ENCODE data around the gene HGF. TPM values are rescaled to one million over a fixed set of nuclear protein-coding genes. Genes with fewer than 3 reads are reported as not detected.

HGF gene
- total and polyA plus RNA-seq, 10 of the 15 experiments (the other 5 are each of a cell fraction or from before 2014, with no cell fraction given): 0.10 to 1.7 (median 0.99) TPM

- no peaks in the 10 kb centered on the region for H4K20me1 ChIP-seq (ENCODE audit: control insufficient read depth, insufficient read depth)
- TF ChIP-seq ELK1 (IDR thresholded peaks at IDR 0.05; ENCODE audit: low read depth, low read length): no peak
- TF ChIP-seq POLR2A (IDR thresholded peaks at IDR 0.05; ENCODE audit: low read depth, low read length): no peak
- TF ChIP-seq WRNIP1 (IDR thresholded peaks at IDR 0.05; ENCODE audit: borderline replicate concordance, low read depth, low read length): no peak
- no peak for TF ChIP-seq SRF (IDR thresholded peaks at IDR 0.05; ENCODE audit: low read depth in 2 of 2, low read length in 2 of 2)
- 54% methylated on average over 9 of the region's 9 CpGs for WGBS (ENCODE audit: insufficient coverage, insufficient replicate concordance, low lambda C conversion rate, missing lambda C conversion rate)
- no peaks in the 10 kb centered on the region for H3K9me3 ChIP-seq (replicated peaks; ENCODE audit: control insufficient read depth, insufficient read depth, low read length)
- ChIA-PET RAD21 (ENCODE audit: unreplicated experiment) (no interaction called here), POLR2A (no interaction called here), CTCF (interaction anchor here (0.7 to 0.8 kb wide), 2 partner anchors 34 to 573 kb away, joined by 3 read pairs; no protein-coding TSS in a partner anchor), SMC1A (ENCODE audit: uncharacterized antibody, unreplicated experiment) (no interaction called here)
- no peak overlapping the region for H3K9ac ChIP-seq (ENCODE audit: control insufficient read depth, insufficient read depth, low read length)
- H3K27ac ChIP-seq (ENCODE audit: control insufficient read depth, insufficient read depth): no peak overlapping the region
- ATAC-seq: no peak
- no peak overlapping the region for H3K4me2 ChIP-seq (ENCODE audit: control insufficient read depth, insufficient read depth)
- H3K27me3 ChIP-seq (replicated peaks in 1 of 2; ENCODE audit: control insufficient read depth in 2 of 2, insufficient read depth in 2 of 2, low read length in 1 of 2): no peaks in the 10 kb centered on the region
- no TSS peak for BruUV-seq (replicated peaks)
- no peak overlapping the region for H3K4me3 ChIP-seq
- no peak overlapping the region for H2AFZ ChIP-seq (ENCODE audit: control insufficient read depth, low read depth, low read length)
- no peak for FAIRE-seq
- no peaks in the 10 kb centered on the region for H3K36me3 ChIP-seq (ENCODE audit: control insufficient read depth in 2 of 2, insufficient read depth in 2 of 2, low read length in 1 of 2)
- DNase-seq (ENCODE audit: low read depth, low spot score): no peak
- in situ Hi-C loops (cut with MboI): no loop called here
- no peaks in the 10 kb centered on the region for H3K4me1 ChIP-seq (ENCODE audit: control insufficient read depth, insufficient read depth, low read length)
- intact Hi-C loops (cut with micrococcal nuclease; ENCODE audit: unreplicated experiment): no loop called here
- H3K79me2 ChIP-seq (ENCODE audit: control insufficient read depth, insufficient read depth, low read length): no peaks in the 10 kb centered on the region
These were observed 26.6 kb downstream of the HGF start for GRCh38 chr7:81743201-81743600.

- RAD21 ChIA-PET (ENCODE audit: unreplicated experiment): no interaction called here
- SMC1A ChIA-PET (ENCODE audit: uncharacterized antibody, unreplicated experiment): interaction anchor here (1.0 kb wide), 1 partner anchor 31 kb away, joined by 3 read pairs; no protein-coding TSS in a partner anchor
- H2AFZ ChIP-seq (ENCODE audit: control insufficient read depth, low read depth, low read length): no peak overlapping the region
- H3K4me2 ChIP-seq (ENCODE audit: control insufficient read depth, insufficient read depth): no peak overlapping the region
- H3K4me3 ChIP-seq: no peak overlapping the region
- H3K9me3 ChIP-seq (replicated peaks; ENCODE audit: control insufficient read depth, insufficient read depth, low read length): no peaks in the 10 kb centered on the region
- in situ Hi-C loops (cut with MboI) (no loop called here), intact Hi-C loops (cut with micrococcal nuclease; ENCODE audit: unreplicated experiment) (no loop called here)
- no peak for DNase-seq (ENCODE audit: low read depth, low spot score)
- FAIRE-seq: no peak
- H3K79me2 ChIP-seq (ENCODE audit: control insufficient read depth, insufficient read depth, low read length): no peaks in the 10 kb centered on the region
- CTCF ChIA-PET: no interaction called here
- POLR2A ChIA-PET: no interaction called here
- no peaks in the 10 kb centered on the region for H3K36me3 ChIP-seq (ENCODE audit: control insufficient read depth in 2 of 2, insufficient read depth in 2 of 2, low read length in 1 of 2)
- H3K9ac ChIP-seq (ENCODE audit: control insufficient read depth, insufficient read depth, low read length): no peak overlapping the region
- H3K27me3 ChIP-seq (replicated peaks in 1 of 2; ENCODE audit: control insufficient read depth in 2 of 2, insufficient read depth in 2 of 2, low read length in 1 of 2): no peaks in the 10 kb centered on the region
- no peak overlapping the region for H3K27ac ChIP-seq (ENCODE audit: control insufficient read depth, insufficient read depth)
- no peaks in the 10 kb centered on the region for H3K4me1 ChIP-seq (ENCODE audit: control insufficient read depth, insufficient read depth, low read length)
- ATAC-seq: no peak
- no peaks in the 10 kb centered on the region for H4K20me1 ChIP-seq (ENCODE audit: control insufficient read depth, insufficient read depth)
- no TSS peak for BruUV-seq (replicated peaks)
- TF ChIP-seq SMC3 (IDR thresholded peaks at IDR 0.05; ENCODE audit: borderline replicate concordance, low read length) (no peak), RB1 (IDR thresholded peaks at IDR 0.05; ENCODE audit: borderline replicate concordance) (no peak), USF2 (IDR thresholded peaks at IDR 0.05; ENCODE audit: borderline replicate concordance, low read depth, low read length) (no peak), ATF2 (IDR thresholded peaks at IDR 0.05; ENCODE audit: low read length) (no peak), IRF5 (IDR thresholded peaks at IDR 0.05; ENCODE audit: borderline replicate concordance) (no peak), NFXL1 (IDR thresholded peaks at IDR 0.05; ENCODE audit: borderline replicate concordance) (no peak), RAD21 (IDR thresholded peaks at IDR 0.05; ENCODE audit: insufficient read depth, low read depth, low read length) (no peak), CHD1 (IDR thresholded peaks at IDR 0.05; ENCODE audit: low read depth, low read length) (no peak), YY1 (IDR thresholded peaks at IDR 0.05; ENCODE audit: low read depth, low read length) (no peak), CBX5 (IDR thresholded peaks at IDR 0.05; ENCODE audit: low read depth) (no peak), PAX8 (IDR thresholded peaks at IDR 0.05) (no peak), FOXK2 (IDR thresholded peaks at IDR 0.05) (no peak)
These were observed 29.4 kb downstream of the HGF start for GRCh38 chr7:81740403-81740802.

All from GM12878 (cell line).